Coronary artery (tissue), 2 donors: ENCODE results near the gene TMEM178B.

ENCODE experiments used
- DNase-seq: peaks from one replicate; pipeline ENCODE4 v3.0.0-alpha.2; 2017; ENCODE audit warnings: low spot score
- H3K27ac ChIP-seq, 2 donors: fragments of 200-600 bp; sonication (generic); one replicate each; pipeline ENCODE4 v1.5.1; 2016 to 2019
- H3K4me3 ChIP-seq: fragments of 200-600 bp; sonication (generic); 2 replicates; pipeline ENCODE4 v1.5.1; 2016; ENCODE audit warnings: mild to moderate bottlenecking, moderate library complexity
- CTCF ChIP-seq: fragments of 200-600 bp; sonication (generic); IDR thresholded peaks from one replicate; pipeline ENCODE4 v1.5.1; 2019; ENCODE audit warnings: antibody characterized with exemption

The TMEM178B gene

GRCh38 chr7:141356161-141356560, 282.3 kb downstream of the TMEM178B start:
- Histone ChIP-seq H3K27ac (no peak overlapping the region), H3K4me3 (no peak overlapping the region)
- DNase-seq = no peak
- TF ChIP-seq CTCF = no peak

- no peak overlapping the region for H3K27ac ChIP-seq
- H3K4me3 ChIP-seq = no peak overlapping the region
- no peak for DNase-seq
- no peak for TF ChIP-seq CTCF
Measured at GRCh38 chr7:141358386-141358785, 284.5 kb downstream of the TMEM178B start.

GRCh38 chr7:141359262-141359661, 285.4 kb downstream of the TMEM178B start:
- no peak for DNase-seq
- Histone ChIP-seq H3K4me3 (no peak overlapping the region), H3K27ac (no peak overlapping the region)
- TF ChIP-seq CTCF = no peak

- Histone ChIP-seq H3K27ac (no peak overlapping the region), H3K4me3 (no peak overlapping the region)
- no peak for DNase-seq
- TF ChIP-seq CTCF = no peak
Measured at GRCh38 chr7:141359740-141360415, 286.0 kb downstream of the TMEM178B start.

GRCh38 chr7:141360416-141360760, 286.5 kb downstream of the TMEM178B start:
- TF ChIP-seq CTCF = no peak
- Histone ChIP-seq H3K27ac (no peak overlapping the region), H3K4me3 (no peak overlapping the region)
- no peak for DNase-seq

- Histone ChIP-seq H3K27ac (no peak overlapping the region), H3K4me3 (no peak overlapping the region)
- no peak for DNase-seq
- no peak for TF ChIP-seq CTCF
Measured at GRCh38 chr7:141360803-141361202, 286.9 kb downstream of the TMEM178B start.

GRCh38 chr7:141361479-141361878, 287.6 kb downstream of the TMEM178B start:
- no peak for DNase-seq
- Histone ChIP-seq H3K27ac (no peak overlapping the region), H3K4me3 (no peak overlapping the region)
- TF ChIP-seq CTCF = no peak
